ENCODE measurements around the gene ORMDL3.

- TF ChIP-seq CTCF (IDR thresholded peaks at IDR 0.05 in 2 of 3, conservative IDR thresholded peaks at IDR 0.05 in 1 of 3; ENCODE audit: control insufficient read depth in 2 of 3, extremely low read depth in 1 of 3, insufficient read depth in 1 of 3, low read depth in 3 of 3, low read length in 3 of 3) (no peak), EZH2 (IDR thresholded peaks at IDR 0.05; ENCODE audit: borderline replicate concordance, control insufficient read depth, low read depth, low read length) (no peak), POLR2A (IDR thresholded peaks at IDR 0.05; ENCODE audit: low read depth, low read length) (no peak), POLR2AphosphoS5 (IDR thresholded peaks at IDR 0.05; ENCODE audit: low read length) (no peak), EGR1 (IDR thresholded peaks at IDR 0.05; ENCODE audit: borderline replicate concordance in 1 of 2, low read depth in 2 of 2, low read length in 2 of 2) (no peak), EP300 (IDR thresholded peaks at IDR 0.05; ENCODE audit: borderline replicate concordance in 1 of 2, control insufficient read depth in 1 of 2, low read depth in 2 of 2, low read length in 2 of 2) (no peak)
These were observed 43.7 kb upstream of the ORMDL3 start for GRCh38 chr17:39971076-39971603.

Measured in GM12878 (cell line).